HG03095 (cell line): Measurements from ENCODE around the gene ATF7.
"Not testable (repeated sequence)": the region's sequence is repeated elsewhere in the genome, so short reads cannot be mapped to it uniquely, and the experiment has no call there.

Experiments used
- ATAC-seq: cut with Tn5 transposase; IDR thresholded peaks from one replicate; pipeline ENCODE4 v1.9.1; 2021; ENCODE audit warnings: moderate library complexity; ENCODE audit not compliant: unreplicated experiment

Gene ATF7

GRCh38 chr12:53485955-53486735 is 140.0 kb downstream of the ATF7 start:
- ATAC-seq, result no peak

GRCh38 chr12:53484686-53485575 is 141.3 kb downstream of the ATF7 start:
- no peak for ATAC-seq

DNA sequence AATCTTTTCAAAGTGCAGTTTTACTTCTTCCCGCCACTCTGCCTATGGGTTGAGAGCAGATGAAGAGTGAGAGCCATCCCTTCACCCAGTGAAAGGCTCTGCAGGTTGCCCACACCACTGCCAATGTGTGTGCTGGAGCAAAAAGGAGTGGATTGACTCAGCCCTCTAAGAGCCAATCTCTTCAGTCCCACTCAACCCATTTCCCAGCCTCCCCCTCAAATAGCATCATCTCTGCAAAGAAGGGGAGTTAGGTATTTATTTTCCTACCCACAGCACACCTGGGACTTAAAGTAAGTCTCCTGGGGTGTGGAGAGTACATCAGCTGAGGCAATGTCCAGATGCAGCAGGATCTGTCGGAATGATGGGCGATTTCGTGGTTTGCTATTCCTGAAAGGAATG is 142.2 kb downstream of the ATF7 start:
- no peak for ATAC-seq

DNA sequence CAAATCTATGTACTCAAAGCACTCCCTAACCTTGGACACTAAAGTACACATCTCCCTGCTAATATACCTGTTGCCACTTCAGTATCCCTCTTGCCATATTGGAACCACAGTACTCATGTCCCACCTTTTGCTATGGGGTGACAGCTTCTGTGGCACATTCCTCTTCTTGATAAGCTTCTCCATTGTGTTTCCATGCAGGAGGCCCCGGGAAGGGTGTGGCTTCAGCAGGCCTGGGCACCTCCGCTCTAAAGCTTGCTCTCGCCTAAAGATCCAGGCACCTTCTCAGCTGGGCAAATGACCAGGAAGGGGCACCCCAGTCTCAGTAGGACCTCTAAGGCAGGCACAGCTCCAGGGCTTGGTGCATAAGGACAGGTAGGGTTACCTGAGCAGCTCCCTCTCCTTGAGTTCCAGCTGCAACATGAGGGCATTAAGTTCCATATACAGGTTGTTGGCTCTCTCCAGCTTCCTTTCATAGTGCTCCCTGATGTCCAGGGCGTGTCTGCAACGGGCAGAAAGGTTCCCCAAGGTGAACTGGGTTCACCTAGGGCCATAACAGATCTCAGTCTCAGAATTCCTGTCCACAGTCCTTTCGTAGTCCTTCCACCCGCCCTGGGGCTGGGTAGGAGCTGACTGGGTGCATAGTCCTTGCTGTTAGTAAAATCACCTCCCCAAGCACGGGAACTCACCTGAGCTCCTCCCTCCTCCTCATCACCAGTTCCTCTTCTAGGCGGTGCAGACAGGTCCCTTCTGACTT is 142.8 kb downstream of the ATF7 start:
- no peak for ATAC-seq

DNA sequence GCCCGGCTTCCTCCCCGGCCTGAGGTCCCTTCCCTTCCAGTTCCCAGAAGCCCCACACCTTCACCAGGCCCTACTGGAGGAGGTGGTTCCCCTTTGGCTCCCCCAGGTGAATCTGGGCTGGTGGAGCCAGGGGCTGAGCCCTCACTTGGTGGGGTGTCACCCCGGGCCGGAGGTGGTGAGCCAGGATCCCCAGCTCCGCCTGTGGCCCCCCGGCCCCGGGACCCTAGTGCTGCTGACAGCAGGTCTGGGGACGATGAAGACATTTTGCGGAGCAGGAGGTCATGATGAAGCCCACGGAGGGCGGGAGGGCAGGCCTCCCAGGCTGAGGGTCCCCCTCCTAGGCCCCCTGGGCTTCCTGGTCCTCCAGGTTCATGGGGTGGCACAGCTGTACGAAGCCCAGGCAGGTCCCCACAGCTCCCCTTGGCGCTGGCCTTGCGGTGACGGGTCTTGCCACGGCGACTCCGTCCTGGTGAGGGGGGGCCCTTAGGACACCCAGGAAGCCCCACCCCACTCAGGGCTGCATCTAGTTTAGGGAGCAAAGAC is 143.5 kb downstream of the ATF7 start:
- ATAC-seq, result no peak

- ATAC-seq, result no peak
Observed at GRCh38 chr12:53481939-53482586, 144.1 kb downstream of the ATF7 start.

GRCh38 chr12:53481458-53481857 is 144.7 kb downstream of the ATF7 start:
- not testable (repeated sequence) for ATAC-seq

DNA sequence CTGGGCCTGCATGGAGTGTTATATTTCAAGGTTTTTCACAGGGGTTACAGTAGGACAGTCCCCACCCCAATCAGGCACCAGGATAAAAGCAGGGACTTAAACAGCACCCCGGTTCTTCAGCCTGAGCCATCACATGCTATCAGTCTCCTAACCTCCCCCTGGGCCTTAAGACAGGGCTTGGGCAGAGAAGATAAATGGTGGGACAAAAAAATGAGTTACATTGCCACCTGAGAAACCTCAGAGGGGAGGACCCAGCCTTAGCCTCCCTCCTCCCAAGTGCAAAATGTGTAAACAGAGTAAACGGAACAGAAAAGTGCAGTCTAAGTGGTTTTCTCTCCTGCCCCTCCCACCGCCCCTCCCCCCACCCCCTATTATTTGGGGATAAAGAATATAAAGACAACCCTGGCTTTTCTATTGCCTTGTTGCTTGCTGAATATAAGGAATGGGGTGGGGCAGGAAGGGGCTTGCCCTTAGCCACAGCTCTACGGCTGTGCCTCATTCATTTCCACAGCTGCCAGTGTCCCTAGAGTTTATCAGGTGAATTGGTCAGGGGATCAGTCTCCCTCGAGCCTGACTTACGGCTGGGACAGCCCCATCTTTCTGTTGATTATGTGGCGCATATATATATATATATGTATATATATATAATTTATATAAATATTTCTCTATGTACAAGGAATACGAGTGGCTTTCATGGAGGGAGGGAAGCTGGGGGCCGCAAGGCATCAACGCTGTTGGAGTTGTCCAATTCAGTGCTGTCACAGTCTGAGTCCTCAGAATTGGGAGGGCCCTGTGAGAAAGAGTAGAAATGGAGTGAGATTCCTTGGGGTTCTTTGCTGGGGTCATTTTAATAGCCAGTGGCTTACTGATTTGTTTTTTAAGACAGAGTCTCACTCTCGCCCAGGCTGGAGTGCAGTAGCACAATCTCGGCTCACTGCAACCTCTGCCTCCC is 145.4 kb downstream of the ATF7 start:
- no peak for ATAC-seq

GRCh38 chr12:53479331-53479730 is 146.9 kb downstream of the ATF7 start:
- no peak for ATAC-seq

GRCh38 chr12:53478865-53479264 is 147.3 kb downstream of the ATF7 start:
- ATAC-seq, result no peak

- ATAC-seq, result no peak
Observed at GRCh38 chr12:53476769-53477209, 149.4 kb downstream of the ATF7 start.

DNA sequence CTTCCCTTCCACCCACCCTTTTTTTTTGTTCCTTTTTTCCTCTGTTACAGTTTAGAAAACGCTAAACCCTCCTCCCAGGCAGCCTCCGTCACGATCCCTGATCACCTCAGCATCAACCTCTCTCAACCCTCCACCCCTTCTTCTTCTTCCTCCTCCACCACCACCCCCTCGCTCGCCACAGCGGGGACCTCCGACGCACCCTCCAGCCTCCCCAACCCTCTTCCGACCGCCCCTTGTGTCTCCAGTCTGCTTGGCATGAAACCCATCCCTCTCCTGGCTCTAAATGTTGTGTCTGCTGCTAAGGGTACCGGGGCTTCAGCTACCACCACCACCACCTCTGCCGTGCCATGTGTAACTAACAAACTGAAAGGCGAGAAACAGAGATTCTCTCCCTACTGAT is 151.4 kb downstream of the ATF7 start:
- ATAC-seq, result no peak

DNA sequence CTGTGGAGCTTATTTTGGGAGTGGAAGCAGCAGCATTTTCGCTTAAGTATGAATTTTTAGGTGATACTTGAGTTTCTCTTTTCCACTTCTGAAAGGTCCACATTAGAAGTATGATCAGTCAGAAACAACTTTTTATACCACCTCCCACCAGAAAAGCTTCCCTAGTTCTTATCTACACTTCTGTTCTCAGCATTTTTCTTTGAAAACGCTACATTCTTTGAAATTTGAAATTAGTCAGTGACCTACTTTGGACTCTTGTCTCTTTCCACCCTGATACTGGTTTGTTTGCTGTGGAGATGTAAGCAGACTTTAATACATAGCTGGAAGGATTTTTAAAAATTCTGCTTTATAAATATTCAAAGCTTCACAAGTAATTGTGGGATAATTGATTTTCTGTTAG is 152.1 kb downstream of the ATF7 start:
- no peak for ATAC-seq

DNA sequence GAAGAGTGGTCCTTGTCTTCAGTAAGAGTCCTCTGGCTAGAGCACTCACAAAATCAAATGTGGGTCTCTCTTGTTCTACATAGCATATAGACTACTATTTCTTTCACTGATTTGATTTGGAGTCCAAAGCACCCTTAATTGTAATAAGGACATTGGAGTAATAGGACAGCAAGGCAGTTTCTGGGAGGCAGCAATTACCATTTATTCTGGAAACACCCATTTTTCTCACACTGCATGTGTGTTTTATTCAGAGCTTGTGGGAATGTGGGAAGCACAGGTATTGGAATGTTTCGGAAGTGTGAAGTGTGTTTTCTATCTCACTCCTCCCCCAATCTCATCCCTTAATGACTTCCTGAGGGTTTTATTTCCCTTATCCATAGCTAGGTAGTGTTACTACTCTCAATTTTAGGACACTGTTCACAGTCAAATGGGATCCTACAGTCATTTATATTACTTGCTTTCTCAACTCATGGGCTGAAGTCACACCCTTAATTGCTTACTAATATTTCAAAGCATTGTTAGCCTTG is 154.1 kb downstream of the ATF7 start:
- no peak for ATAC-seq

- ATAC-seq, result no peak
Observed at GRCh38 chr12:53468282-53468681, 157.9 kb downstream of the ATF7 start.

GRCh38 chr12:53467880-53468279 is 158.3 kb downstream of the ATF7 start:
- ATAC-seq, result no peak

- no peak for ATAC-seq
Observed at GRCh38 chr12:53467082-53467481, 159.1 kb downstream of the ATF7 start.

DNA sequence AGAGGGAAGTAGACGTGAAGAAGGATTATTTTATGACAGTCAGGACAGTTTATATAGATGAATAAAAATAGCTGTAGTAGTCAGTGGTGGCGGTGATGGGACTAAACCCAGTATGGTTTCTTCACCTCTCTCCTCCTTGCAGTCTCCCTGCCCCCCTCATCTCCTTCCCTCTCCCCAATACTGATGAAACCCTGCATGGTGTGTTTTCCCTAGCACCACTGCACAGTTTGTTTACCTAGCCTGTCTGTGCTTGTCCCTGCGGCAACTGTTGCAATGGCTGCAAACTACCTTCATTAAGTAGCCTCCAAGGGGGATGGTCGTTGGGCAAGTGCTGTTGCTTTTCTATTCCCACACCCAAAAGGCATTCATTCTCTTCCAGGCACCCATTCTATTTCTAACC is 159.5 kb downstream of the ATF7 start:
- ATAC-seq, result no peak

DNA sequence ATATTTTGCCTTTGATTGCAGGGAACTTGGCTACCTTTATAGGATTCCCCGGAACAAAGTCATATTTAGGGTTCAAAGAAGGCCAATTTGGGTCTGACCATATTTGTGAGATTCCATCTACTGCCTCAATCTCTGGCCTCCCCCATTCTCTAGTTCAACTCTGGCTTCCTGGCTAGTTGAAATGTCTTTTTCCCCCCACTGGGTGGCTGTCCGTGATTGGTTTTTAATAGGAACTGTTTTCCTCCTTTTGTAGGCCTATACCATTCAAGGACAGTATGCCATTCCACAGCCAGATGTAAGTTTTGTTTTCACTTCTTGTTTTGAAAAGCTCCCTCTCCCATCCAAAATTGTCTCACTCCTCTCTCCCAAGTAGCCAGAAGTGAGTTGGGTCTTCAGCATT is 160.5 kb downstream of the ATF7 start:
- ATAC-seq, result no peak
